DND-41 (cell line): Measurements from ENCODE around the gene RBBP6.

Experiments
- EZH2 ChIP-seq: IDR thresholded peaks from 3 replicates; pipeline ENCODE4 v1.6.1; 2012; ENCODE audit warnings: borderline replicate concordance, low read depth, mild to moderate bottlenecking, moderate library complexity, low read length, inconsistent platforms; ENCODE audit not compliant: severe bottlenecking
- TF ChIP-seq, protein P1 (sequence below): IDR thresholded peaks from 2 replicates; pipeline ENCODE4 v1.5.1; 2012; ENCODE audit warnings: borderline replicate concordance, low read length, moderate library complexity, mild to moderate bottlenecking; ENCODE audit not compliant: poor library complexity, severe bottlenecking; ENCODE audit errors: extremely low read depth

DNA sequence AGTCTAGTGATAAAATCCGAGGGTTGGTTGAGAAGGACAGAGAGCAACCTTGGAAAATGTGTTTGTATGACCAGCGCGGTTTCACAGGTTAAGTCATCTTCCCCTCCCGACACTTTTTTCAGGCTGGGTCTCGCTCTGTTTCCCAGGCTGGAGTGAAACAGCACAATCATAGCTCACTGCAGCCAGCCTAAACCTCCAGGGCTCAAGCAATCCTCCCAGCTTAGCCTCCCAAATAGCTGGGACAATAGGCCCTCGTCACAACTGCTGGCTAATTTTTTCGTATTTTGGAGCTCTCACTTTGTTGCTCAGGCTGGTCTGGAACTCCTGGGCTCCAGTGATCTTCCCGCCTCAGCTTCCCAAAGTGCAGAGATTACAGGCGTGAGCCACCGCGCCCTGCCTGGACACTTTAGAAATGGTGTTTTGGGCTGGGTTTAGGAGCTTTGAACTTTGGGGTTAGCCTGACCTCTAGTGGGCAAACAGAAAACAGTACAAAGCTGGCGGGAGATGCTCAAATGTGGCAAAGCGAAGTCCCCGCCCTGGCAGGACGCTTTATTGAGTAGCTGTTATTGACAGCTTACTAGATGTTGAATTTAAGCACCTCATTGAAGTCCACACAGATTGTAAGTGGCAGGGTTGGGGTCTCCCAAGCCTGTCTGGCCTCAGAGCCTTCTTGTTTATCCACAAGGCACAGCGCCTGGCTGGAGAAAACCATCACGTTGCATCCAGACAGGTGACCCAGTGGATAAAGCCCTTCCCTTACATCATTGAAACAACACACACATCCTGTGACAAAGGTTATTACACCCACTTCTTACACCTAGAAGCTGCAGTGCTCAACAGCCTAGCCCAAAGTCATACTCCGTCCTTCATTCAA is 34.7 kb upstream of the RBBP6 start:
- TF ChIP-seq, protein P1, sequence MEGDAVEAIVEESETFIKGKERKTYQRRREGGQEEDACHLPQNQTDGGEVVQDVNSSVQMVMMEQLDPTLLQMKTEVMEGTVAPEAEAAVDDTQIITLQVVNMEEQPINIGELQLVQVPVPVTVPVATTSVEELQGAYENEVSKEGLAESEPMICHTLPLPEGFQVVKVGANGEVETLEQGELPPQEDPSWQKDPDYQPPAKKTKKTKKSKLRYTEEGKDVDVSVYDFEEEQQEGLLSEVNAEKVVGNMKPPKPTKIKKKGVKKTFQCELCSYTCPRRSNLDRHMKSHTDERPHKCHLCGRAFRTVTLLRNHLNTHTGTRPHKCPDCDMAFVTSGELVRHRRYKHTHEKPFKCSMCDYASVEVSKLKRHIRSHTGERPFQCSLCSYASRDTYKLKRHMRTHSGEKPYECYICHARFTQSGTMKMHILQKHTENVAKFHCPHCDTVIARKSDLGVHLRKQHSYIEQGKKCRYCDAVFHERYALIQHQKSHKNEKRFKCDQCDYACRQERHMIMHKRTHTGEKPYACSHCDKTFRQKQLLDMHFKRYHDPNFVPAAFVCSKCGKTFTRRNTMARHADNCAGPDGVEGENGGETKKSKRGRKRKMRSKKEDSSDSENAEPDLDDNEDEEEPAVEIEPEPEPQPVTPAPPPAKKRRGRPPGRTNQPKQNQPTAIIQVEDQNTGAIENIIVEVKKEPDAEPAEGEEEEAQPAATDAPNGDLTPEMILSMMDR, result peak; percentile 85
- no peak for TF ChIP-seq EZH2
